ENCODE data around the gene DNMBP. TPM values are rescaled to one million over a fixed set of nuclear protein-coding genes. Genes with fewer than 3 reads are reported as not detected.
"Not testable (repeated sequence)": the region's sequence is repeated elsewhere in the genome, so short reads cannot be mapped to it uniquely, and the experiment has no call there.

DNMBP gene
- total RNA-seq, 1 donor = 14.1 TPM

GRCh38 chr10:100004805-100005510, 4.8 kb downstream of the DNMBP start:
- Histone ChIP-seq H3K4me3 (ENCODE audit: low read length) (no peak overlapping the region), H3K9me3 (ENCODE audit: low read depth, low read length) (no peaks in the 10 kb centered on the region), H3K27me3 (ENCODE audit: insufficient read depth, low read length) (no peaks in the 10 kb centered on the region), H3K4me1 (ENCODE audit: insufficient read depth, low read length) (peaks cover 30% of the 10 kb centered on the region)

GRCh38 chr10:100000109-100000644, 9.6 kb downstream of the DNMBP start:
- Histone ChIP-seq H3K27me3 (ENCODE audit: insufficient read depth, low read length) (no peaks in the 10 kb centered on the region), H3K4me3 (ENCODE audit: low read length) (no peak overlapping the region), H3K9me3 (ENCODE audit: low read depth, low read length) (no peaks in the 10 kb centered on the region), H3K4me1 (ENCODE audit: insufficient read depth, low read length) (peaks cover 3% of the 10 kb centered on the region)

GRCh38 chr10:99999319-100000108, 10.2 kb downstream of the DNMBP start:
- Histone ChIP-seq H3K27me3 (ENCODE audit: insufficient read depth, low read length) (no peaks in the 10 kb centered on the region), H3K4me1 (ENCODE audit: insufficient read depth, low read length) (peaks cover 10% of the 10 kb centered on the region), H3K4me3 (ENCODE audit: low read length) (no peak overlapping the region), H3K9me3 (ENCODE audit: low read depth, low read length) (no peaks in the 10 kb centered on the region)

- Histone ChIP-seq H3K4me1 (ENCODE audit: insufficient read depth, low read length) (peaks cover 15% of the 10 kb centered on the region), H3K27me3 (ENCODE audit: insufficient read depth, low read length) (no peaks in the 10 kb centered on the region), H3K4me3 (ENCODE audit: low read length) (no peak overlapping the region), H3K9me3 (ENCODE audit: low read depth, low read length) (no peaks in the 10 kb centered on the region)
Observed at GRCh38 chr10:99998889-99999288, 10.9 kb downstream of the DNMBP start.

GRCh38 chr10:99996671-99997648, 12.8 kb downstream of the DNMBP start:
- Histone ChIP-seq H3K27me3 (ENCODE audit: insufficient read depth, low read length) (no peaks in the 10 kb centered on the region), H3K9me3 (ENCODE audit: low read depth, low read length) (no peaks in the 10 kb centered on the region), H3K4me3 (ENCODE audit: low read length) (no peak overlapping the region), H3K4me1 (ENCODE audit: insufficient read depth, low read length) (peaks cover 24% of the 10 kb centered on the region)

- Histone ChIP-seq H3K9me3 (ENCODE audit: low read depth, low read length) (no peaks in the 10 kb centered on the region), H3K27me3 (ENCODE audit: insufficient read depth, low read length) (no peaks in the 10 kb centered on the region), H3K4me1 (ENCODE audit: insufficient read depth, low read length) (peaks cover 24% of the 10 kb centered on the region), H3K4me3 (ENCODE audit: low read length) (no peak overlapping the region)
Observed at GRCh38 chr10:99995713-99996112, 14.0 kb downstream of the DNMBP start.

GRCh38 chr10:99995269-99995668, 14.5 kb downstream of the DNMBP start:
- Histone ChIP-seq H3K4me1 (ENCODE audit: insufficient read depth, low read length) (peaks cover 24% of the 10 kb centered on the region), H3K9me3 (ENCODE audit: low read depth, low read length) (no peaks in the 10 kb centered on the region), H3K27me3 (ENCODE audit: insufficient read depth, low read length) (no peaks in the 10 kb centered on the region), H3K4me3 (ENCODE audit: low read length) (no peak overlapping the region)

GRCh38 chr10:99994801-99995200, 14.9 kb downstream of the DNMBP start:
- no peaks in the 10 kb centered on the region for H3K9me3 ChIP-seq (ENCODE audit: low read depth, low read length)
- H3K4me3 ChIP-seq (ENCODE audit: low read length) = no peak overlapping the region
- H3K4me1 ChIP-seq (ENCODE audit: insufficient read depth, low read length) = peaks cover 24% of the 10 kb centered on the region
- H3K27me3 ChIP-seq (ENCODE audit: insufficient read depth, low read length) = no peaks in the 10 kb centered on the region

GRCh38 chr10:99993701-99994689, 15.8 kb downstream of the DNMBP start:
- Histone ChIP-seq H3K27me3 (ENCODE audit: insufficient read depth, low read length) (no peaks in the 10 kb centered on the region), H3K9me3 (ENCODE audit: low read depth, low read length) (no peaks in the 10 kb centered on the region), H3K4me1 (ENCODE audit: insufficient read depth, low read length) (peaks cover 24% of the 10 kb centered on the region), H3K4me3 (ENCODE audit: low read length) (no peak overlapping the region)

GRCh38 chr10:99985637-99986036, 24.1 kb downstream of the DNMBP start:
- H3K4me3 ChIP-seq (ENCODE audit: low read length); H3K27me3 ChIP-seq (ENCODE audit: insufficient read depth, low read length); H3K9me3 ChIP-seq (ENCODE audit: low read depth, low read length): not testable (repeated sequence)
- H3K4me1 ChIP-seq (ENCODE audit: insufficient read depth, low read length) = peaks cover 30% of the 10 kb centered on the region

- Histone ChIP-seq H3K9me3 (ENCODE audit: low read depth, low read length) (no peaks in the 10 kb centered on the region), H3K4me3 (ENCODE audit: low read length) (no peak overlapping the region), H3K4me1 (ENCODE audit: insufficient read depth, low read length) (peaks cover 35% of the 10 kb centered on the region), H3K27me3 (ENCODE audit: insufficient read depth, low read length) (no peaks in the 10 kb centered on the region)
Observed at GRCh38 chr10:99984211-99985034, 25.3 kb downstream of the DNMBP start.

GRCh38 chr10:99983280-99983988, 26.3 kb downstream of the DNMBP start:
- Histone ChIP-seq H3K4me3 (ENCODE audit: low read length) (no peak overlapping the region), H3K27me3 (ENCODE audit: insufficient read depth, low read length) (no peaks in the 10 kb centered on the region), H3K4me1 (ENCODE audit: insufficient read depth, low read length) (peaks cover 35% of the 10 kb centered on the region), H3K9me3 (ENCODE audit: low read depth, low read length) (no peaks in the 10 kb centered on the region)

- peaks cover 35% of the 10 kb centered on the region for H3K4me1 ChIP-seq (ENCODE audit: insufficient read depth, low read length)
- no peaks in the 10 kb centered on the region for H3K9me3 ChIP-seq (ENCODE audit: low read depth, low read length)
- H3K4me3 ChIP-seq (ENCODE audit: low read length) = no peak overlapping the region
- no peaks in the 10 kb centered on the region for H3K27me3 ChIP-seq (ENCODE audit: insufficient read depth, low read length)
Observed at GRCh38 chr10:99982728-99983127, 27.0 kb downstream of the DNMBP start.

Data from mononuclear cell (primary cell).